Activated CD8-positive, alpha-beta memory T cell treated with anti-CD3 and anti-CD28 coated beads for 24 hours (primary cell): Measurements from ENCODE around the gene RIMBP2.

Experiments
- DNase-seq: peaks from one replicate; pipeline ENCODE4 v3.0.0-alpha.2; 2020

The RIMBP2 gene

DNA sequence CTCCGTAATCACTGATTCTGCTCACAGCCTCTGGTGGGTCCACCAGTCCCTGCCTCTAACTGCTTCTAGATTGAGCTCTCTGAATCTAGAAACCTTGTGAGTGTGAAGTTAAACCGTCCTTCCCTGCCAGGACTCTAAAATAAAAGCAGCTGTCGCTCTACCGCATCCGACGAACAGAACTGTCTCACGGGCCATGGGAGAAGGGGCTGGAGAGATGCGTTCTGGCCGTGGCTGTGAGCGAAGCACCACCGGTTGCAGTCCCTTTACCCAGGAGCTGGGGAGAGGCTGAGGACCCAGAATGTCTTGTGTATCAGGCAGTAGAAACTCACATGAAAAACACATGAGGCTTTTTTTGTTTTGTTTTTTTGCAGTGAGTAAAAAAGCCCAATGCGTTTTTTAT lies 218.8 kb downstream of the RIMBP2 start:
- DNase-seq: no peak

DNA sequence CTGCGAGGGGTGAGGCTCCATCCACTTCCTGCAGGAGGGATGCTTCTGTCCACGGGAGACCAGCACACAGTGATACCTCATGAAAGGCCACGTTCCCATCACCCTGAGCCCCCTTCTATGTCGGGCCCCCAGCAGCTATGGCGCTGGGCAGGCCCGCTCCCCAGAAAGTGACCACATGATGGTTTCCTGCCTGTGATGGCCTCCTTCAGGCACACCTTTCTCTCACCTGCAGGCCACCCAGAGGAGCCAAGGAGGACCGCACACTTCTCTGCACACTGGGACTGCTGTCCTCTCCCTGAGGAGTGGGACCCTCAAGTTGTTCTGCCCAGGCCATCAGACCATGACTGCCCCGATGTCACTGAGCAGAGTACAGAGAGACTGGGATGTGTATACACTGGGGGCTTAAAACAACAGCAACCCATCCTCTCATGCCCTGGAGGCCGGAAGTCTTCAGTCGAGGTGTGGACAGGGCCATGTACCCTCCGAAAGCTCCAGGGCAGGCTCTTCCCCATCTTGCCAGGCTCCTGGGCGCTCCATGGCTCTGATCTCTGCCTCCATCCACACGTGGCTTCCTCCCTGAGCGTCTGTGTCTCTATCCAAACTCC lies 219.5 kb downstream of the RIMBP2 start:
- no peak for DNase-seq

DNA sequence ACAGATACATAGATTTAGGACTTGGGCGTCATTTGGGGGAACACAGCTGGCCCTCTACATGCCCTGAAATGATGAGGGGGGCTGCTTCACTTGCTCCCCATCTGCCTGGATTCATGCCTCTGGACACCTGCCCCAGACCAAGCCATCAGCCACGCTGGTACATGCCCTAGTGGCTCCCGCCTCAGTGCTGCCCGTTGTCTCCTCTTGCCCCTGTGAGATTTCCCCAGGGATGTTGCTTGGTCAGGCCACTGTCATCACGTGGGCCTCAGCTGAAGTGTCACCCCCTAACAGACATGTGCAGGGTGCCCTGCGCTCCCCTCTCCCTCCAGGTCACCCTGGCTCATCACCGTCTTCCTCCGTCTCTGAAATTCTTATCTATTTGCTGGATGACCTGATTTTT lies 220.9 kb downstream of the RIMBP2 start:
- DNase-seq: no peak

DNA sequence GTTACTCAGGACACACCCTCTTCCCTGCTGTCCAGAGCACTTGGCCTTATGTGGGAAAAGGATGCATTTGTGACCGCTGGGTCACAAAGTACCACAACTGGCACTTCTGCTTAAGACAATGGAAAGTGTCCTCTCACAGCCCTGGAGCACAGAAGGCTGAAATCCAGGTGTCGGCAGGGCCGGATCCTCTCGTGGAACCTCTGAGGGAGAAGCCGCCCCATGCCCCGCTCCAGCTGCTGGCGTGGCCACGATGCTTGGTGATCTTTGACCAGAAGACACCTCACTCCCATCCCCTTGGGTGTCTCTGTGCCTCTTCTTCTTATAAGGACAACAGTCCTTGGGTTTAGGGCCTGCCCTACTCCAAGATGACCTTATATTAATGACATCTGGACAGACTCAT lies 221.4 kb downstream of the RIMBP2 start:
- no peak for DNase-seq

DNA sequence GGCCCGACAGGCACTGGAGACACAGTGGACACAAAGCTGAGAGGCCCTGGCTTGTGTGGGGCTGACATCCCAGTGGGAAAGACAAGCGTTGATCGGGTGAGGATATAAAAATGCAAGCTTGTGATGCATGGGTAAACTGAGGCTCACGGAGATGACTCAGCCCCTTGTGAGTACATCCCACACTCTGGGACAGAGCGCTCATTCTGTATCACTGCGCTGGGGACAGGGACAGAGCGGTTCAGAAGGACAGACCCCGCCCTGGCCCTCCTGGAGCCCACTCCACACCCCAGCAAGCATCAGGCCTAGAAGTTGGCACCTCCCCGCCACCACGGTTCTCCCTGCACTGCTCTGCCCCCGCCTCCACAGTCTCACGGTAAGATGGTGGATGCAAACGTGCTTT lies 222.1 kb downstream of the RIMBP2 start:
- no peak for DNase-seq

DNA sequence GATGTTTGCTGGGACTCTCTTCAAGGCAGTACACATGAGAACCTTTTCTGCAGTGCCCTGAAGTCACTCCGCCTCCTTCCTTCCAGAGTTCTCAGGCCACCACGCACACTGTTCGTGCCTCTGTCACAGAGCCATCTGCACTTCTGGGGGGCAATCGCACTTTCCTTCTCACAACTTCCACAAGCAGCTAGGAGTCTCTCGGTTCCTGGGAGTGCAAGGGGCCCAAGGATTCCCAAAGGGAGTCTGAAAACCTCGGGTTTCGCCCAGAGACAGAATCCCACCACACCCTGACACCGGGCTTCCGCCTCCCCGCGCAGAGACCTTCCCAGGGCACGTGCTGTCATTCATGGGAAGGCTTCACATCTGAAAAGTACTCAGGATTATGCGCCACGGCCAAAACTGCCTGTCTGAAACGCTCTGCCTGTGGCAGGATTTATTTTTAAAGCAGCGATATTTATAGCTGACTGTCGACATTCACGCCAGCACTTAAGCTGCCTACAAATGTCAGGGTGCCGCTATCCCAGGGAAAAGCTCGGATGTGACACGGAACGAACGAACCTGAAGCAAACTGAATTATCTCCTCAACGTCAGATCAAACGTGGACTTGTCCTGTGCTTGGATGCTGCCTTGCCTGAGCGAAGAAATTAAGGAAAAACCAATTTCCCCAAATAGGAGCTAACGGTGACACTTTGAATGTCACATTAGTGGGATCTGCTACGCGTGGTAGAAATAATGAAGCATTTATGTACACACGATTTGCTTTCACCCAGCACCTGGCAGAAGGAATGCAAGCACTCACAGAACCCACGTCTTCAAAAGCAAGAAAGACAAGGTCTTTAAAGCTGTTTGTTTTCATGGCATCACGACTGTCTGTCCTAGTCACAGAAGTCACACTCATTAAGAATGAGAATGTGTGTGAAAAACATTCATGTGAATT lies 224.4 kb downstream of the RIMBP2 start:
- no peak for DNase-seq

DNA sequence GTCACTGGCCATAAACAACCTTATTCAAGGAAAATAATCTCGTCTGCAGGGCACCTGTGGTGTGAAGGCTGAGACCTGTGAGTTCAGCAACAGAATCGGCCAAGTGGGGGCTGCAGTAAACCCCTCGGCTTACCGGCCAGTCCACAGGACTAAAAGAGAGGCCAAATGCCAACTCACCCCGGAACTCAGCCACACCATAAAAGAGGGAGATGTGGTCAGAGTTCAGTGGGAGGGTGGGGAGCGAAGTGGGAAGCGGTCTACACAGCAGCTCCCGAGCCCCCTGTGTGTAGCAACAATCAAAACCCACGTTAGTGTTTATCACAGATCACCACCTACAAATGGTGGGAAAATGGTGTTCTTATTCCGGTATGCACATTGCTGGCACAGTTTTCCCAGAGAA lies 225.4 kb downstream of the RIMBP2 start:
- no peak for DNase-seq

DNA sequence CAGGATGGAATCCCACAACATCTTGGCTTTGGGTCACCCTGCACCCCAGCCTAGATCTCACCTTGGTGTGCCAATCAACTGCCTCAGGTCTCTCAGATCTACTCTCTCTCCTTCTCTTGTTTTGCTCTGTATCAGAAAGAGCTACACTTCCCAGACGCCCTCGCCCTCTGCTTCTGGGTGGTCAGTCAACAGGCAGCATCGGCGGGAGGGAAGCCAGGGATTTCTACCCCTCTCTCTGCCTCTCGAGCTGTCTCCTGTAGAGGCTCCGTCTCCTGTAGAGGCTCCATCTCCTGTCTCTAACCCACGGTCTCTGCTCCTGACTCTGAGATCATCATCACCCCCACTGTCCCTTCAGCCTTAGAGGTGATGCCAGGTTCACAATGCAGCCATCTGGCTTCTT lies 226.8 kb downstream of the RIMBP2 start:
- DNase-seq: no peak

DNA sequence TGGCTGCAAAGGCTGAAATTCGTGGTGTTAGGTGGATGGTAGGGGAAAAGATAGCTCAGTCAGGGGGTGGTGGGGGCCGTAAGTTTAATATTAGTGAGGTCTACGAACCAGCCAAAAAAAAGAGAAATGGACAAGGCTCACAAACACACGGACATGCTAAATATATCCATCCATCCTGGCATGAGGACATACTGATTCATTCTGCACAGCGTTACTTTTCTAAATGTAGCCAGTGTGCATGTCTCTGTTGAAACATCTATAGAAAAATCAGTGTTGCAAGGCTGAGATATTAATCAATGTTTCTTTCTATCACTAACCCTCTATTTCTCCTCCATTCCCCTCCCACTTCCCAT lies 227.8 kb downstream of the RIMBP2 start:
- DNase-seq: no peak

DNA sequence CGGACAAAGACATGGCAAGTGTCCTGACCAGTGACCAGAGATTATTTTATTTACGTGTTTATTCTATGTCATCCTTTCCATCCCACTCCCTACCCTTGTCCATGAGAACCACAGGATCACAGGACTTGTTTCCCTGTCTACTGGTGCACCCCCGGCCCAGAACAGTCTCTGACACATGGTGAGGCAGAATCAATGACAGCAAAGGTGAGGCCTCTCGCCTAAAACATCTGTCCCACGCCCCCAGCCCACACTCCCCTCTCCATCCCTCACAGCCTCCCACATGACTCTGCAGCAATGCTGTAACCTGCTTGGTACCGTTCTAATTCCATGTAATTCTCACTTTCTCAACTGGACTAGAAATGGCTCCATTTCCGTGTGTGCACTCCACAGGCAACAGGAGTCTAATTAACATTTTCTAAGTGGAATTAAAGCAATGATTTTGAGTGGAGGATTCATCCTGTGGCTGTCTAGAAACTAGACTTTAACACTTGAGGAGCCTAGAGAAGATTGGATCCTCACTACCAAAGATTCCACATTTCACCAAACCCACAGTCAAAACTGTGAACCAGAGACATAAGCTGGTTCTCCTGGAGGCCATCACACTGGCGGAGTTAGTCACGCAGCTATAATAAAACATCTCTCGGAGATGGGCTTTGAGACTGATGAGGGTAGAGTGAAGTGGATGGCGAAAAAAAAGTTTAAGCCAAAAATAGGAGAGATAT lies 228.3 kb downstream of the RIMBP2 start:
- no peak for DNase-seq

DNA sequence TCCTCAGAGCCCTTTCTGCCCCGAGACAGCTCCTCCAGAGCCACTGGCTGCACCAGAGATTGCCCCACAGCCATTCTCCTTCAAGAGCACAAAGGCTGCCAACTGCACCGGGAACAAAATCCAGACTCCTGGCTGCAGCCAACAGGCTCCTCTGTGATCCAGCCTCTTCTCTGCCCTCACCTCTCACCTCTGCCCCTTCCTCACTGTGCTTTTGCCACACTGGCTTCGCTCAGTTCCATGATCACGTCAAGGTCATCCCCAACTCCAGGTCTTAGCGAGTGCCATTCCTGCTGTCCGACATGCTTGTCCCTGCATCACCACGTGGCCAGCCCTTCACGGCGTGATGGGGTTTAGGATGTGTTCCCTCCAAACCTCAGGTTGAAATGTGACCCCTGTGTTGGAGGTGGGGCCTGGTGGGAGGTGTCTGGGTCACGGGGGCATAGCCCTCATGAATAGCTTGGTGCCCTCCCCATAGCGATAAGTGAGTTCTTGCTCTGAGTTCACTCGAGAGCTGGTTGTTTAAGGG lies 229.1 kb downstream of the RIMBP2 start:
- no peak for DNase-seq

DNA sequence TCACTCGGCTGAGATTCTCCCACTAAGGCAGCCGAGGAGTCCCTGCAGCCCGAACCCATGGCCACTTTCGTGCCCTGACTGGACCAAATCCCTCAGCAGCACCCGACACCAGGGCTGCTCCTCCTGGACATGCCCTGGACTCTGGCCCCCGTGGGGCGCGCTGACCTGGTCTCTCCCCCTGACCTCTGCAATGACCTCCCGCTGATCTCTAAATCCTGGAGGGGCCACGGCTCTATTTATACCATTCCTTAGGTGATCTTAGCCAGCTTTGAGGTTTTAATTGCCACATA lies 230.0 kb downstream of the RIMBP2 start:
- DNase-seq: no peak

DNA sequence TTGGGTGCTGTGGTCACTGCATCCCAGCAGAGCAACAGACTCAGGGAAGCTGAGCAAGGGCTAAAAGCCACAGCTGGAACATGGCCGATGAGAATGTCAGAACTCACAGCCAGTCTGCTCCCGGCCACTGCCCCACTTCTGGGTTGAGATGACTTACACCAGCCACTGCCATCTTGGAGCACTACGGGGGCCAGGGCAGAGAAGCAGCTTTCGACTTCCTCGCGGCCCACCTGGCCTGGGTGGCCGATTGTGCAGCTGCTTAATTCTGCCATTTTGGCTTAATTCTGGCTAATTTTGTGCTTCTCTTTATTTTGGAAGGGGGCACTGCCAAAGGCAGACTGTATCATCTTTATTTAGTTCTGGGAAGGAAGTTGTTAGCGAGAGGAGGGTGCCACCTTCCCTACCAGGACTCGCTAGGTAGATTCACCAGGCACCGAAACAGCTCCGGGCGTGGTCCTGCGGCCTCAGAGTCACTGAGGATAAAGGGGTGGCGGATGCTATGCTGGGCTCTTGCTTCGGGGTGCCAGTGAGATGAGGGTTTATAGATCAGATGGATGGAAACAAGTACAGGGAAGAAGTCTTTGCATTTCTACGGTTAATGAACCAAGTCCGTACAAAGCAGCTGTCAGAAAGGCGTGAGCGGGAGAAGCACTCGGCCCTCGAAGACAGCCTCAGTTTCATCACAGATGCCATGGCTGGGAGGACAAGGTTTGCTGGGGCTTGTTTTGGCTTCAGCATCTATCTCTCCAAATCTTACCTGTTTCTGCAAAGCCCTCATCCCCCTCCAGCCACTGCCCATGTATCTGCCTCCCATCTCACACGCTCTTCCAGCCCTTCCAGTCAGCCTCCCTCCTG lies 230.6 kb downstream of the RIMBP2 start:
- DNase-seq: no peak

DNA sequence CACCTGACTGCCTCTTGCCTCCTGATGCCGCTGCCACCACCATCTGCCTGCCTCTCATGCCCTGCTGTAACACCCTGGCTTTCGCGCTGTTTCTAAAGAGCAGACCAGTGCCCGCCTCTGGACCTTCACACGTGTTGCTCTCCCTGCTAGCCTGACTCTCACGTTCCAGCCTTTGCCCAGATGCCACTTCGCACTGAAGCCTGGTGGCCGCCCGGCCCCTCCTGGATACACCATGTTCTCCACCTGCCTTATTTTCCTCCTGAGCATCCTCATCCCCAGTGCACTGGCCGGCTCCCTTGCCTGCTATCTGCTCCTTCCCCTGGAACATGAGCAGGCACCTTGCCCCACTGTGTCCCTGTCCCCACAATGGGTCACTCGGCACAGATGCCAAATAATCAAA lies 231.9 kb downstream of the RIMBP2 start:
- DNase-seq: no peak

DNA sequence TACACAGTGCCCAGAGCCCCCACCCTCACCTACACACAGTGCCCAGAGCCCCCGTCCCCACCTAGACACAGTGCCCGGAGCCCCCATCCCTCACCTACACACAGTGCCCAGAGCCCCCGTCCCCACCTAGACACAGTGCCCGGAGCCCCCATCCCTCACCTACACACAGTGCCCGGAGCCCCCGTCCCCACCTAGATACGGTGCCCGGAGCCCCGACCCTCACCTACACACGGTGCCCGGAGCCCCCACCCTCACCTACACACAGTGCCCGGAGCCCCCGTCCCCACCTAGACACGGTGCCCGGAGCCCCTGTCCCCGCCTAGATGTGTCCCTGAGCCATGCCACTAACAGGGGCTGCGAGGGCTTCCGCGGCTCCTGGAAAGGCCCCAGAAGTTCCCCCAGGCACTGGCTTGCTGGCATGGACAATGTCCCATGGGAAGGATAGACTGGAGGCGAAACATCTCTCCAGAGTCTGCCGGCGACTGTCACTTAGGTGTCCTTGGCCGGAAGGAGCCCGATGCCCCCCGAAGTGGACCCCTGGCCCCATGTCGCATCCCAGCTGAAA lies 232.4 kb downstream of the RIMBP2 start:
- no peak for DNase-seq

DNA sequence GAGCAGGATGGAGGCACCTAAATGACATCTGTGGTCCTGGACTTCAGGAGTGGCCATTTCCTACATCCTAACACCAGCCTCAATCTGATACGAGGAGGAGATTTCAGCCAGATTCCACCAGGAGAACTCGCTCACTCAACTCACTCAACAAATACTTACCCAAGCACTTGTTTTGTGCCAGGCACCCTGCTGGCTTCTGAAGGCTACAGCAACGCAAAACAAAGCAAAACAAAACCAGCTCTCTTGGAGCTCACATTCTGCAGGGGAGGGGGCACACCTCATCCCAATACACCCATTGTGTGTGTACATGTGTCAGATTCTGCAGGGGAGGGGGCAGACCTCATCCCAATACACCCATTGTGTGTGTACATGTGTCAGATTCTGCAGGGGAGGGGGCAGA lies 233.7 kb downstream of the RIMBP2 start:
- DNase-seq: no peak

DNA sequence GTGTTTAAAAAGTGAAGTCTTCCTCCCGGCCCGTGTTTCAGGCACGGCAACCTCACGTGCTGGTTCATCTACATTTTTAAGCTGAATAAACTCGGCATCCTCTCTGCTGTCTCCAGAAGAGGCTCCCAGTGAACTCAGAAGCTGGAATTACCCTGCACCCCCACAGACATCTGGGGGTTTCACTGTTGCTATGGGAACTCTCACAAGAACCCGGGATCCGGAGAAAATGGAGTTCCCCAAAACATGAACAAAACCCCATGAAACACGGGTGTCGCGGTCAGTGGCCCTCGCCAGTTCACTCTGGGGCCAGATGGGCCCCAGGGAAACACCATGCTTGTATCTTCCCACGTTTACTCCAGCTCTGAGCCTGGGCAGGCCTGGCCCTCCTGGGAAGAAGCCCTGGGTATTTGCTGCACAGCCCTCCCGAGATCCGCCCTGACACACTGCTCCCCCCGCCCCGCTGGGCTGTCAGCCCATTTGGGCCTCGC lies 234.7 kb downstream of the RIMBP2 start:
- DNase-seq: no peak

DNA sequence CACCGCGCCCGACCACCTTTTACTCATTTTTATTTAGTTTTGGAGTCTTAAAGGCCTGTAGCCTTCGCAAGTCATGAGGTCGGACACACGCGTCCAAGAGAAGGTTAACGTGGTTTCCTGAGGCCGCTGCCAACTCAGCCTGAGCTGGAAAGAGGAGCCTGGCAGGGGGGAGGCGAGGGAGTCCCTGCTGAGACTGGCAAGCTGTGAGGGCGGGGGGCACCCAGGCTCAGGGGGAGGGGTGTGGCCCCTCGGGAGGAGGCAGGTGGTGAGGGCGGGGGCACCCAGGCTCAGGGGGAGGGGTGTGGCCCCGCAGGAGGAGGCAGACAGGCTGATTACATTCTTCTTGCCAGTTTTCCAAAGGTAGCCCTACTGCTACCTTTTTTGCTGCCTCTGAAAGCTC lies 235.2 kb downstream of the RIMBP2 start:
- no peak for DNase-seq

DNA sequence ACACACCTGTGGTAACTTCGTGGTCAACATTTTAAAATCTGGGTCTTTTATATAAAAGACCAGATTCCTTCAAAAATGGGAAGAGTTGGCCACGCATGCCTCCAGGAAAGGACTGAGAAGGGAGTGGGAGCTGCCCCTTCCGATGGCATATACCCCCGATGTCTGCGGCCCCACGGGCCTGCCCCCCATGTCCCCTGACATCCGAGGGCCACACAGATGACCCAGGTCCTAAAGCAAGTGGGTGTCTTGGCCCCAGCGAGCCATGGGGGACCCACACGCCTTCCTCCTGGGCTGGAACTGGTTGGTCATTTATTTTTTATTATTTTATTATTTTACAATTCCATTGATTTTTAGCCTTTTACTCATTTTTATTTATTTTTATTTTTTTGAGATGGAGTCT lies 235.9 kb downstream of the RIMBP2 start:
- DNase-seq: no peak

DNA sequence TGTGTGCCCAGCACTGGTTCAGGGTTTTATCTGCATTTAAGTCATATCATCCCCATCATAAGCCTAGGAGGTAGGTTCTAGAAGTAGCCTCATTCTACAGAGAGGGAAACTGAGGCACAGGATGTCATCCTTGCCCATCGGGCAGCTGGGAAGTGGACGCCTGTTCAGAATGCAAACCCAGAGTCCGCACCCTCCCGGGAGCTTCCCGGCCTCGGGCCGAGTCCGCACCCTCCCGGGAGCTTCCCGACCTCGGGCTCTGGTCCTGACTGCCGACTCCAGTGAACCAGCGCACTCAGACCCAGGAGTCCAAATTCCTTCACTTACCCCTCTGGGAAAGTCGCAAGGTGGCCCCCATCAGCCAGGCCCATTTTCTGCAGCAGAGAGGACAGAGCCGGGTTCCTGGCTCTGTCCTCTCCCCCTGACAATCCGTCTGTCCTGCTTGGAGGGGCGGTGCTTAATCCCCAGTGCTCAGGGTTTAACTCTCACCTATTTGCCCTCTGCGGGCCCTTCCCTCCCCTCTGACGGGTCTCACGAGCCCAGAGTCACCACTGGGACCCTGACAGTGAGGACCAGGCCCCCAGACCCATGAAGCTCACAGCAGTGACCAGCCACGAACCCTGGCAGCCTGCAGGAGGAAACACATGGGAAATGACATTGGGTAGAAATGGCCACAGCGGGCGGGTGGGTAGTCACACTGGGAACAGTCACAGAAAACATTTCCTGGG lies 236.5 kb downstream of the RIMBP2 start:
- DNase-seq: no peak

DNA sequence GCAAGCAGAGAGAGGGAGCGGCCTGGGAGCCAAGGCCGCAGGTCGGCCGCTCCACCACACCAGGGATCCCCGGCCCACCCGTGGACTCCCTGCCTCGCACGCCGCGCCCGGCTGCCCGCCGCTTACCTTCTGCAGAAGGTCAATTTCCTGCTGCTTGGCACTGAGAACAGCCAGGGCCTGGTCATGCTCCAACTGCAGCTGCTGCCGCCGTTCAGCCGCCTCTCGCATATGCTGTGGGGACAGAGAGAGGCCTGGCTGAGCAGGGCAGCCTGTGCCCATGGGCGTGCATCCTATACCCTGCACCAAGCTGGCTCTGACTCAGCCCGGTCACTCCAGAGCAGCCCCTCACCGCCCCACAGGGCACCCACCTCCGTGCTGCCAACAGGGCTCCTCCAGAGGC lies 237.3 kb downstream of the RIMBP2 start:
- DNase-seq: no peak

DNA sequence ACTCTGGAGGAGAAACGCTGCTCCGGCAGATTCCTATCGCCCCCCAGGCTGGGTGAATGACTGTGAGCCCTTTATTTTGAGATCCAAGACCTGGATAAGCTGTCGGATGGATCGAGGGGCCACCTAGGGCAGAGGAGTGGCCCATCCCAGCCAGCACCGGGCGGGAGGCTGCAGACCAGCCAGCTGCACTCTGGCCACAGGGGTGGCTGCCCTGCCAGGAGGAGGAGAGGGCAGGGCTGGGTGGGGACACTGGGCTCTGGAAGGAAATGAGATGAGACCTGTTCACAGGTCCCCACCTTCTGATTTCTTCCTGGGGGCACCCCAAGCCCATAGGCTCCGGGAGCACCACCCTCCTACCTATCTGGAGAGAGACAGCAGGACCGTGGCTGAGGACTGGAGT lies 238.4 kb downstream of the RIMBP2 start:
- DNase-seq: no peak
